GM19395 (cell line): Measurements from ENCODE around the gene MSMP.

ENCODE experiments used
- ATAC-seq: cut with Tn5 transposase; IDR thresholded peaks from one replicate; pipeline ENCODE4 v1.9.1; 2021; ENCODE audit warnings: mild to moderate bottlenecking, moderate library complexity; ENCODE audit not compliant: unreplicated experiment

Gene MSMP

DNA sequence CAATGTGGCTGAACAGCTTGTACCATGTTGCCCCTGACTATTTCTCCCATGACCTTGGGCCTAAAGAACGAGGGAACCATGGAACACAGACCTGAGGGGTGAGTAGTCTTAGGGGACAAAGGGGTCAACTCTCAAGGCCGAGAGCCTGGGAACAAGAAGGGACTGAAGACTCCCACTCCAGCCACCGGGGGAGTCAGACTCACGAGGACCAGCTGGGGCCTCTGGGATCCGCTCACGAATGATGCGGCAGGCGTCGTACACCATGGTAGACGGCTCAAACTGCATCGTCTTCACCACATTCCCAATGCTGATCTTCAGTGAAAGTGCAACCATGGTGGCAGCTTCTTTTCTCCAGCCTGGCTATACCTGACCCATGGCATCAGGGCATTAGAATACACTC is 28.7 kb downstream of the MSMP start:
- ATAC-seq, result no peak

DNA sequence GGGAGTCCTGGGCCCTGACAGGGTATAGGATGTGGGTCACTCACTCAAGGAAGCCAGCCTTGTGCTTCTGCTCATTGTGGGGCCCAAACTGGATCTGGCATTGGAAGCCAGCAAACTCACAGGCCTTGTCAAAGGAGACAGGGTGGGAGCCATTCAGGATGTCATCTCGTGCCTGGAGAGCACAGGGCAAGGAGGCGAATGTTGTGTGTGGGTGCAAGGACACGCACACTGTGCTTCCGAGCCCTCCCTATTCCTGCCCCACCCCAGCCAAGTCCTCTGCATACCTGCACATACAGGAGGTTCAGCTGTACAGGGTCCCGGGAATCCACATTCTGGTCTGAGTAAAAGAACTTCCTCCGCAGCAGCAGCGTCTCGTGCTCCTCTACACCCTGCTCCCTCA is 30.2 kb downstream of the MSMP start:
- ATAC-seq, result no peak

DNA sequence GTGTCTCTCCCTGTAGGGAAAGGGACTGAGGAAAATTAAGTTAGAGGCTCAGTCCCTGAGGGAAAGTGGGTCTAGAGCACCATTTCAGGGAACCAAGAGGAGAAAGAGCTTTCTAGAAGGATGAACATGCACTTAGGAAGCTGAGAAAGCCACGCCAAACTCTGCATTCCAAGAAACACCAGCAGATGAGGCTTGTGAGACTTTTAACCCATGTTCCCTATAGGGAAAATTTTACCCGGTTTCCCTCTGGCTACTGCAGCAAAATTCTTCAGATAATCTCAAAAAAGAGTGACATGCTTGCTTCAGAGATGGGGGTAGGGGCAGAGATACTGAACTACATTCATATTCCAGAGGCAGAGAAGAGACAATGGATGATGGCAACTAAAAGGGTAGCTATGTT is 30.6 kb downstream of the MSMP start:
- ATAC-seq, result no peak

DNA sequence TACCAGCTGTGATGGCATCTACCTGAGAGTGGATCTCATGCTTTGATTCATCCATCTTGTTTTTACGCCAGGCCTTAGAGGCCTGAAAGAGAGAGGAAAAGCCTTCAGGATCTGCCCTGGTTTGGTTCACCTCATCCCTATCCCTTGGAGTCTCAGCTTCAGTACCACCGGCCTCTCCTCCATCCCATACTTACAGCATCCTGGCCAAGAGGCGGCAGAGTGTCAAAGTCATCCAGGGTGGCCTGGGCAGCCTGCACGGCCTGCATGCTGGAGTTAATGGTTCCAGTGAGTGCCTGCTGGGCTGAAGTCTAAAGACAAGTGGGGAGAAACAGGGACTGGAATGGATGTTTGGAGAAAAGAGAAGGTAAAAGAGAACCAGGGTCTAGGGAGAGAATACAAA is 34.5 kb downstream of the MSMP start:
- ATAC-seq, result no peak

DNA sequence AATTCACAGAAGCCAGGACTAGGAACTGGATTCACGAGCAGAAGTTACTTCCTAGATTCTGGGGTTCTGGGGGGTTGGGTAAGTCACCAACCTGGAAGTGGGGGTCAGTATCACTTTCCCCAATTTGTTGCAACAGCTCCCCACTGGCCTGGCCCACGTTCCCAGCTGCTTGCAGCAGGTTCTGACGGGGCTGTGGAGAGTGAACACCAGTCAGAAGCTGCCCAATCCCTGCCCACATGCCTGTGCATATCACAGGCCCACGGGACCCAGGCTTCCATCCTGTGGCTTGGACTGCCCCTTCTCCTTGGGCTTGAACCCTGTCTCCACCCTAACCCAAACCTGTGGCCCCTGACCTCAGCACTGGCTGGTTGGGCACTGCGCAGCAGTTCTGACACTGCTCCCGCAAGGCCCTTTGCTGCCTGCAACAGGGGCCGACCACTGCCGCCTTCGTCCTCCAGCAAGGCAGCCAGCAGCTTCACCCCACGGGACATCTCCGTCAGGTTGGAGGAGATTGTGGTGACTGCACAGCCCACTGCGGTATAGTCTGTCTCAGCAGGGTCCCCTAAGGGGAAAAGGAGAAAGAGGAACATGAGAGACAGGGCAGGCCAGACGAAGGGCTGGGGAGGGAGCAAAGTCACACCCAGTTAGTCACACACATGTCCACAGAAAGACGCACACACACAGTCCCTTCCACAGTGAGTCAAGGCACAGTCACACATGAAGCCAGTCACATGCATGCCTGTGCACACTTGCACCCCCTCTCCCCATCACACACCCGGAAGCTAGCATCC is 35.2 kb downstream of the MSMP start:
- no peak for ATAC-seq

DNA sequence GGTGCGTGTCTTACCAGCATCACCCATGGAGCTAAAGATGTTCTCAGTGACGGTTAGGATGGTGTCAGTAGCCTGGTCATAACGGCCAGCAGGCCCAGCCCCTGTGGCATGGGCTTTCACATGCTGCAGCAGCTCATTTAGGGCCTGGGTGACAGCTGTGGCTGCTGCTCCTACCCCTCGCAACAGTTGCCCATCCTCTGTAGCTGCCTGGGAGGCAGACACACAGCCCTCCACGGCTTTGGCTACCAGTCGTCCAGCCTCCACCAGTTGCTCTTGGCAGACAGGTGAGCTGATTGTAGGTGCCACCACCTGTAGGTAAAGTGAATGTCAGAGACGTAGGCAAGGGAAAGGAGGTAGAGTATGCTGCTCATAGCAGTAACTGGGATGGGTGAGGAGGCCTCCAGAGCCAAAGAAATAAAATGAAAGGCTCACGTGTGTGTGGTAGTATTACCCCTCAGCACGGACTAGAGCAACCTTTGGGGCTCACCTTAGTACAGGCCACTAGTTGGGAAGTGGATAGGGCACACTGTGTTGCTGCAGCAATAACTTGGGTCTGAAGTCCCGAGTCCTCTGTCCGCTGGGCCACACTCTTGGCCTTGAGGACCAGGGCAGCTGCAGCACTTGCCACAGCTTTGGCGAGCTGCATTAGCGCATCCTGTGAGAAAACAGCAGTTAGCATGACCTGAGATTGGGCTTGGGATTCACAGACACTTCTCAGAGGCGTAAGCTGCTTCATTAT is 36.8 kb downstream of the MSMP start:
- no peak for ATAC-seq

DNA sequence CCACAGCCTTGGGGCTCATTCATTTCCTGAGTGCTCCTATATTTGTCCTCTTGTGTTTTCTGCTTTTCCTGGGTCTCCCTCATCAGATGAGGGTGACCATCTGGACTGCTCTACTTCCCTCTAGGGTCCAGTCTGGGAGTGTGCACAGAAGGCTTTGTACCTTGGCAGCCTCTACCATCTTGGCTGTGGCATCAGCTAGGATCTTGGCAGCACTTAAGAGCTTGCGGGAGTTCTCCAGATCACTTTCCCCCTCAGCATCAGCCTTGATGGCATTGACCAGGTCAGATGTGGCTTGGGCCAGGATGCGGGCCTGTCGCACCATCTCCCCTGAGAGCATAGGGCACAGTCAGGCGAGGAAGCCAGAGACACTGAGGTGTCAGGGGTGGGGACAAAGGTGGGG is 37.8 kb downstream of the MSMP start:
- ATAC-seq, result no peak

DNA sequence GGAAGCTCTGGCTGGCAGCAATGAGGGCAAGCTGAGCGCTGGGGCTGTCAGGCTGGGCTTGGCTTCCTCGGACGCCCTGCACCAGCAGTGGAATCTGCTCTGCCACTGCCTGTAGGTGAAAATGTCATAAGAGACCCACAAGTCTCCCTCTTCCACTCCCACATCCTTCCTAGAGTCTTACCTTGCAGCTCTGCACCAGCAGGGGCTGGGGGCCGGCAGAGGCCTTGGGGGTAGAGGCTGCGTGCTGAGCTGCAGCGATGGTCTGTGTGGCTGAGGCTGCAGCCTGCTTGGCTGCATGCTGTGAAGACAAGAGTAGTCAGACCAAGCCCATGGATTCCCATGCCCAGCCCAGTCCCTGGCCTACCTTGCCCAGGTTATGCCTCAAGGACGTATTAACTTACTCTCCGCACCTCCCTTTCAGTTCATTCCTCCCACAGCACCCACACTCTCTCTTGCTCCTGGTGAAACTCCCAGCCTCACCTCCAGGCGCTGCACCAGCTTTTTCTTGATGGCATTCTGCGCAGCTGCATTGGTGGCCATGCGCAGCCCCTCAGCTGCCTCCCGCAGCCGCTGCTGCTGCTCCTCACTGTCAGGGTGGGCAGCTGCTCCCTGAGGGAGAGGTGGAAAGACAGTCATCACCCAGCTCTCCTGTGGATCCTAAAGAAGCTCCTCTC is 39.4 kb downstream of the MSMP start:
- no peak for ATAC-seq

DNA sequence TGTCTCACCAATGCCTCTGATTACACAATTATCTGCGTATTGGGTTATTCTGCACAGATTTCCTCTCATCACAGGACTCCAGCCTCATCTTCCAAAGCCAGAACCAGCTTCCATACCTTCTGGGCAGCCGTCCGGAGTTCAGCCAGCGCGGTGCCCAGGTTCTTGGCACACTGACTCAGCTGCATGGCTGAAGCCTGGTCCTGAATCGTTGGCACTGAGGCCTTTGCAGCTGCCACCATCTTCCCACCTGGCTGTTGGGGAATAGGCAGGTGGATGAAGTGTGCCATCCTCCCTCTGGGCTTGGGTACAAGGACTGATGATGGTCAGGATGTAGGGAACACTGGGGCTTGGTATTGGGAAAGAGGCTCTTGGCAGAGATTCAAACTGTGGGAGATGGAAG is 40.0 kb downstream of the MSMP start:
- no peak for ATAC-seq

DNA sequence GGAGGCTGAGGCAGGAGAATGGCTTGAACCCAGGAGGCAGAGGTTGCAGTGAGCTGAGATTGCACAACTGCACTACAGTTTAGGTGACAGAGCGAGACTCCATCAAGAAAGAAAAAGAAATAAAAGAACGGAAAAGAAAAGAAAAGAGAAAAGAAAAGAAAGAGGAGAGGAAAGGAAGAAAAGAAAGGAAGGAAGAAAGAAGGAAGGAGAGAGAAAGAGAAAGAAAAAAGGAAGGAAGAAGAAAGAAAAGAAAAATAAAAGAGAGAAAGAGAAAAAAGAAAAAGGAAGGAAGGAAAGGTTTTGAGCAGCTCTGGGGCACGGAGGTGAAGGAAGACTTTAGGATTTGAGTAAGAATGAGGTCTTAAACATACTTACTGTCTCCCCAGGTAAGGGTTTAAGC is 40.5 kb downstream of the MSMP start:
- no peak for ATAC-seq

DNA sequence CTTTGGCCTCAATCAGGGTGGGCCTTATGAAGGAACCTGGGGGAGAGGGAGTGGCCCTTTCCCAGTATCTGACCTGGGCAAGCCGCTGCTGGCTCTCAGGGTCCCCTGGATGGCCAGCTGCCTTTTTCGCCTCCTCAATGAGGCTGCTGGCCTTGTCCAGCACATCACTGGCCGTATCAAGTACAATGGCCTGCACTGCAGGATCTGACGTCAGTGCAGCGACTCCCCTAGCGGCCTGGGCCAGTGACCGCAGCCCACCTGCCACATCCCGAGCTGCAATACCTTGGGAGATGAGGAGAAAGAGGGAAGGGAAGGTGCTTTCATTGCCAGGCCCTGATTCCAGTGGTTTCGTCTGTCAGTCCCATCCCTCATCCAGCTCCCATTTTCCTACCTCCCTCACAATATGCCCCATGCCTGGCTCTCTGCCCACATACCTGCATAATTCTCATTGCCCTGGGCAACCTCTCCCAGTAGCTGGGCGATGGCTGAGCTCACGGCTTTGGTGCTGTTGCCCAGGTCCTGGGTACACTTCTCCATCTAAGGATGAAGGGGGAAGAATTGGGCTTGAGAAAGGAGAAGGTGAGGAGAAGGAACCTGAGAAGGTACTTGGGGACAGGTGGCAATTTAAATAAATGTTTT is 41.2 kb downstream of the MSMP start:
- ATAC-seq, result no peak

DNA sequence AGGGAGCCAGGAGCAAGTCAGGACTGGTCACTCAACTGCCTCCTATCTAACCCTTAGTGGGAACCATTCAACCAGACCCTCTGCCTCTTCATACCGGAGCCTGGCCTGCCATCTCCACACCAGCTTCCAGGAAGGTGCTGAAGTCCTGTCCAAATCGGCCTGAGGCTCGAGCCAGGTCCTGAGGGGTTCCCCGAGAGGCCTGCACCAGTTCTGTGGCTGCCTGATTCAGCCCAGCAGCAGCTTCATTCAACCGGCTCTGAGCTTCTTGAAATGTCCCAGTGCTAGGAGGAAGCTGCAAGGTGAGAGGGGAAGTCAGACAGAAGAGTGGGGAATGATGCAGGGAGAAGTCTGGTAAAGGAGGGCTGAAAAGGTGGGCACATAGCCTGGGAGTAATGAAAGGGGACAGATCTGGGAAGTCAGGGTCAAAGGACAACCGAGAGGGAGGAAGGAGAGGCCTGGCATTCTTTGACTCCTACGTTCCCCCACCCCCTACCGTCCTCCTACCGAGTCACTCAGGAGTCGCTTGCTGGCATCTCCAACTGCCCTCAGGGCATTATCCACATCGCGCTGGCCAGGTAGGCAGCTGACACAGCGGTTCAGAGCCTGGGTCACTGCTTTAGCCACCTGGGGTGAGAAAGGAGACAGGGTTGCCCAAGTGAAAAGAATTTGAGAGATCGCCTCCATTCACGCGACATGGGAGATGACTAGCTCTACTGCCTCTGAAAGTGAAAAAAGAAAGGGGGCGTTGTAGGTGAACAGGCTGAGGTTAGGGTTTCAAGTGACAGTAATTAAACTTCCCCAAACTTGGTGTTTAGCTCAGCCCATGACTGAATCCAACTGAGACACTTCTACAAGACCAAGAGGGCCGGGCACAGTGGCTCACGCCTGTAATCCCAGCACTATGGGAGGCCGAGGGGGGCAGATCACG is 42.3 kb downstream of the MSMP start:
- no peak for ATAC-seq

DNA sequence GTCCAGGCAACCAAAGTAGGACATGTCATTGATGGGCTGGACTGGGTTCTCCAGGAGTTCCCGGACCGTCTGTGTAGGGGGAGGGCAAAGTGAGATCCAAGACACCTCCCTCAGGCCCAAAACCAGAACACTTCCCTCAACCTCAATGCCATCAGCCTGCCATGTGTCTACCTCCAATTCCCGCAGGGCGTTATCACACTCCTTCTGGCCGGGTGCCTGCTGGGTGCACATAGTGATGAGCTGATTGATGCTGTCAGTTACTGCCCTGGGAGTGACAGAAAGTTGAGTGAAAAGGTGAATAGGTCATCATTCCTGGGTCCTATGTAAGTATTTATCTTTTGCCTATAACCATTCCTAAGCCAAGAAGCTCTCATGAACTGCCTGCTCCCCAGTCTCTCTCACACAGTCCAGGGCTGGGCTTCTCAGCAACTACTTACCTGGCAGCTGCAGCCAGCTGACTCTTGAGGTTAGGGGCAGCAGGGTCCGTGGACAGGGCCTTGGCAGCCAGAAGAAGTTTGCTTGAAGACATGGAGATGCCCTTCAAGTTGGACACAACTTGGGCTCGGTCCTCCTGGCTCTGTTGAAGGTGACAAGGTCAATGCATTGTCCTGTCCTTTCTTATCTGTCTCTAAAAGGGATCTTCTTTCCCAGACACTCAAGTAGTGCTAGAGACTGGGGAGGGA is 43.1 kb downstream of the MSMP start:
- no peak for ATAC-seq

DNA sequence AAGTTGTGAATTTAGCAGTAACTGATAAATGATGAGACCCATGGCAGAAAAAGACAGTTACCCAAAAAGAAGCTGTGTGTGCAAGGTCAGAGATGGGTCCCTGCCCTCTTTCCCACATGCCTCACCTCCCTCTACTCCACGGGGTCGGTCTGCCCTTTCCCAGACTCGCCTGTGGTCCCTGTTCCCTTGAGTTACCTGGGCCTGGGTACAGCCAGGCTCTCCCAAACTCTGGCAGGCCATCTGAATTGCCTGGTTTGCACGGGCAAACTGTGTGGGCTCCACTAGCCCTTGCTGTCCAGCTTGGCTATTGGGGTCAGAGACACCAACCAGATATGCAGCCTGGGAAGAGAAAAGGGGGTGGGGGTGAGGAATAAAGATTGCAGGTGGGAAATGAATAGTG is 45.9 kb downstream of the MSMP start:
- no peak for ATAC-seq

DNA sequence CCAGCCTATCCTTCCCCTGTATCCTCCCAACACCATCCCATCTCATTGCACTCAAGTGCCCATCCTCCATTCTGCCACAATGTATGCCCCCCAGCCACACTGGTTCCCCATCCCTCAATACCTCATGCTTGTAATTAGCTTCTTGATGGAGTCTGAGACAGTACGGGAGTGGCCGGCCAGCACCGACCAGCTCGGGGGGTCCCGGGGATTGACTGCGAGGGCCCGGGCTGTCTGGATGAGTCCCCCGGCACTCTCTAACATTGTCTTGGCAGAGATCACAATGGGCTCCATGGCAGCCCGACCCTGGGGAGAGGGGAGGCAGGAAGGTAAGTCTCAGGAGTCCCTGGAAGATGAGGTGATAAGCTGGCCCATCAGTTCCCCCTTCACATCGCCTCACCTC is 47.1 kb downstream of the MSMP start:
- ATAC-seq, result no peak

DNA sequence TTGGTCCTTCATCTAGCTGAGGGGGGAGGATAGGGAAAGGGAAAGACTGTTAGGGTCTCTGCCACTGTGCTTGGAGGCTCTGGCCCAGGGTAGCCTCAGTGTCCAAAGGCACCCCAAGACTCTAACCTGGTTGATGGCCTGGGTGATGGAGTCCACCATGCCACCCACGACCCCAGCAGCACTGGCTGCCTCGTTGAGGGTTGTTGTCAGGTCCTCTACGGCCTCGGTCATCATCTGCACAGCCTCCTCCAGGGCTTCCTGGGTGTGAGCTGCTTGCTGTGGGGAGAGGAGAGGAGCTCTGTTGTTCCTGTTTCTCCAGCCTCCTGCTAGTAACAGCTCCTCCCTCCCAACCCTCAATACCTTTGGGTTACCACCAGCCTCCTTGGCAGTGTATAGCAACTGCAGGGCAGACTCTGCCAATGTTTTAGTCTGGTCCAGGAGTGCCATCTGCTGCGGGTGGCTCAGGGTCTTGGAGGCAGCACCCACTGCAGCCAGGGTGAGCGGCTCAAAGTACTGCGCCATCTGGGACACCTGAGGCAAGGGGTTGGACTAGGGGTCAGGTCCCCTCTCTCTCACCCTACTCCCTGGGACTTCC is 48.1 kb downstream of the MSMP start:
- no peak for ATAC-seq

DNA sequence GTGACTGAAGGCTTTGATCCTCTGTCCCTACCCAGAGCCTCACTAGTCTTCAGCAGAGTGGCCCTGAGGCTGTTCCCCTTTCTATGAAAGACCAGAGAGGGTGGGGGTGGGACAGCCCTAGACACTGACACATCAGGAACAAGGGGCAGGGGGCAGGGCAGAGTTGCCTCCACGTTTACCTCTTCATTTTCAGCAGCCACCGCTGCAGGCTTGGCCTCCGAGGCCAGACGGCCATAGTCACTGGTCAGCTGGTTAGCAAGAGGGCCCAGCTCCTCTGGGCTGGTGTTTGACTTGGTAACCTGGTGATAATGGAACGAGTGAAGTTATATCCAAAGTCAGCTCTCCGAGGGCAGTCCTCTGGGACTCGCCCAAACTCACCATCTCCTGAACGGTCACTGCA is 48.7 kb downstream of the MSMP start:
- no peak for ATAC-seq

DNA sequence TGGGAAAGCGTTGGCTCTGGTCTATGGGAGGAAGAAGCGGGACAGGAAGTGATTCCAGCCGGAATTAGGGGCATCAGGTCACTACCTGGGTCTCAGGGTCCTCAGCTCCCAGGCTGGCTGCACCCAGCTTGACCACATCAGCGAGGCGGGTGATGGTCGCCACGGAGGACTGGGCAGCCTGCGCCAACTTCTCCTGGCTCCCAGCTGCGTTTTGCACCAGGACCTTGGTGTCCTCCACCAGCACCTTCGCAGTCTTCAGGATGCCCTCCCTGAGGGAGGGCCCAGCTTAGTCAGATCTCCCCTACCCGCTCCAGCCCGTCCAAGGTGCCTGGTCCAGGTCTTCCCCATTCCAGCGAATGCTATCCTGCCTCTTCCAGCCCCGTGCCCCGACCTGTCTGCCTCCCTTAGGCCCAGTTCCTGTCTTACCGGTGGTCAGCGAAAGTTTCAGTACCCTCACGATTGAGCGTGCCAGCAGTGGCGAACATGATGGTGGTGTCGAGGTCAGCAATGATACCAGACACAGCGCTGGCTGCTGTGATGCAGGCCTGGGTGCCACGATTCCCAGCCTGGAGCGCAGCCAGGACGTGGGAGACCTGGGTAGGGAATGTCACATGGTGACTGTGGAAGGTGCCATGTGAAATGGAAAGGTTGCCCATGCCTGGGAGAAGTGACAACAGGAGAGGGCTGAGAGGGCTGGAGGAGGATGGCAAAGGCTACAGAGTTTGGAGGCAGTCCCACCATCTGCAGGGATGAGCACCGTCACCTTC is 50.0 kb downstream of the MSMP start:
- no peak for ATAC-seq
